ENCODE measurements around the gene PLEKHB1. TPM values are rescaled to one million over a fixed set of nuclear protein-coding genes. Genes with fewer than 3 reads are reported as not detected.
"Not testable (repeated sequence)": the region's sequence is repeated elsewhere in the genome, so short reads cannot be mapped to it uniquely, and the experiment has no call there.

Gene PLEKHB1
- total and polyA plus RNA-seq, 2 donors (not counting 1 experiment from before 2014, with no cell fraction given) = 0.41 to 2.5 TPM

DNA sequence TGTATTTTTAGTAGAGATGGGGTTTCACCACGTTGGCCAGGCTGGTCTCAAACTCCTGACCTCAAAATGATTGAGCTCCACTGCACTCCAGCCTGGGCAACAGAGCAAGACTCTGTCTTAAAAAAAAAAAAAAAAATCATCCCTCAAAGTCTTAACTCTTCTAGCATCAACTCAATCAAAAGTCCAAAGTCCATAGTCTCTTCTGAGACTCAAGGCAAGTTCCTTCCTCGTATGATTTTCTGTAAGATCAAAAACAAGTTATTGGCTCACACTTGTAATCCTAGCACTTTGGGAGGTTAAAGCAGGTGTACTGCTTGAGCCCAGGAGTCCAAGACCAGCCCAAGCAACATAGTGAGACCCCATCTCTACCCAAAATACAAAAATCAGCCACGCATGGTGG is 24.4 kb downstream of the PLEKHB1 start:
- Histone ChIP-seq H3K4me1 (ENCODE audit: control insufficient read depth, extremely low read depth, insufficient read depth, low read length) (no peaks in the 10 kb centered on the region), H3K79me2 (ENCODE audit: control insufficient read depth, insufficient read depth, low read length) (no peaks in the 10 kb centered on the region), H3K36me3 (ENCODE audit: control insufficient read depth, insufficient read depth, low read length) (peaks cover 2% of the 10 kb centered on the region), H3K4me2 (ENCODE audit: extremely low read depth, insufficient read depth, low read length) (no peak overlapping the region), H3K27me3 (ENCODE audit: control insufficient read depth, insufficient read depth, low read length) (no peaks in the 10 kb centered on the region), H3K9ac (ENCODE audit: insufficient read depth, low read length) (no peak overlapping the region), H3K9me3 (ENCODE audit: control insufficient read depth, insufficient read depth, low read depth, low read length) (no peaks in the 10 kb centered on the region), H3K4me3 (replicated peaks in 1 of 4; ENCODE audit: control extremely low read depth in 1 of 4, insufficient read depth in 1 of 4, low read depth in 3 of 4, low read length in 4 of 4) (no peak overlapping the region), H4K20me1 (ENCODE audit: control insufficient read depth, extremely low read depth, insufficient read depth, low read length) (no peaks in the 10 kb centered on the region), H2AFZ (ENCODE audit: low read length) (no peak overlapping the region), H3K27ac (ENCODE audit: insufficient read depth, low read length) (no peak overlapping the region)
- DNase-seq (ENCODE audit: low read depth in 2 of 2) = no peak
- TF ChIP-seq EZH2 (IDR thresholded peaks at IDR 0.05; ENCODE audit: low read length, missing control alignments) = no peak
- TF ChIP-seq, protein P1, sequence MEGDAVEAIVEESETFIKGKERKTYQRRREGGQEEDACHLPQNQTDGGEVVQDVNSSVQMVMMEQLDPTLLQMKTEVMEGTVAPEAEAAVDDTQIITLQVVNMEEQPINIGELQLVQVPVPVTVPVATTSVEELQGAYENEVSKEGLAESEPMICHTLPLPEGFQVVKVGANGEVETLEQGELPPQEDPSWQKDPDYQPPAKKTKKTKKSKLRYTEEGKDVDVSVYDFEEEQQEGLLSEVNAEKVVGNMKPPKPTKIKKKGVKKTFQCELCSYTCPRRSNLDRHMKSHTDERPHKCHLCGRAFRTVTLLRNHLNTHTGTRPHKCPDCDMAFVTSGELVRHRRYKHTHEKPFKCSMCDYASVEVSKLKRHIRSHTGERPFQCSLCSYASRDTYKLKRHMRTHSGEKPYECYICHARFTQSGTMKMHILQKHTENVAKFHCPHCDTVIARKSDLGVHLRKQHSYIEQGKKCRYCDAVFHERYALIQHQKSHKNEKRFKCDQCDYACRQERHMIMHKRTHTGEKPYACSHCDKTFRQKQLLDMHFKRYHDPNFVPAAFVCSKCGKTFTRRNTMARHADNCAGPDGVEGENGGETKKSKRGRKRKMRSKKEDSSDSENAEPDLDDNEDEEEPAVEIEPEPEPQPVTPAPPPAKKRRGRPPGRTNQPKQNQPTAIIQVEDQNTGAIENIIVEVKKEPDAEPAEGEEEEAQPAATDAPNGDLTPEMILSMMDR (conservative IDR thresholded peaks at IDR 0.05 in 1 of 2, IDR thresholded peaks at IDR 0.05 in 1 of 2; ENCODE audit: low read depth in 1 of 2, low read length in 2 of 2) = no peak

DNA sequence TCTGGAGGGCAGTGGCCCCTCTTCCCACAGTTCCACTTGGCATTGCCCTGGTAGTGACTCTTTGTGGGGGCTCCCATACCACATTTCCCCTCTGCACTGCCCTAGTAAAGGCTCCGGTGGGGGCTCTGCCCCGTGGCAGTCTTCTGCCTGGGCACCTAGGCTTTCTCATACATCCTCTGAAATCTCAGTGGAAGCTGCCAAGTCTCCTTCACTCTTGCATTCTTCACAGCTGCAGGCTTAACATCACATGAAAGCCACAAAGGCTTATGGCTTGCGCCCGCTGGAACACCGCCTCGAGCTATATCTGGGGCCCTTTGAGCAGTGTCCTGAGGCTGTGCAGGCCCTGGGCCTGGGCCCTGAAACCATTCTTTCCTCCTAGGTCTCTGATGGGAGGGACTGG is 25.3 kb downstream of the PLEKHB1 start:
- DNase-seq (ENCODE audit: low read depth in 2 of 2) = no peak
- no peaks in the 10 kb centered on the region for H3K9me3 ChIP-seq (ENCODE audit: control insufficient read depth, insufficient read depth, low read depth, low read length)
- no peaks in the 10 kb centered on the region for H3K4me1 ChIP-seq (ENCODE audit: control insufficient read depth, extremely low read depth, insufficient read depth, low read length)
- H2AFZ ChIP-seq (ENCODE audit: low read length) = no peak overlapping the region
- H3K4me2 ChIP-seq (ENCODE audit: extremely low read depth, insufficient read depth, low read length) = no peak overlapping the region
- no peak overlapping the region for H3K27ac ChIP-seq (ENCODE audit: insufficient read depth, low read length)
- H3K9ac ChIP-seq (ENCODE audit: insufficient read depth, low read length) = no peak overlapping the region
- no peaks in the 10 kb centered on the region for H4K20me1 ChIP-seq (ENCODE audit: control insufficient read depth, extremely low read depth, insufficient read depth, low read length)
- H3K27me3 ChIP-seq (ENCODE audit: control insufficient read depth, insufficient read depth, low read length) = no peaks in the 10 kb centered on the region
- H3K36me3 ChIP-seq (ENCODE audit: control insufficient read depth, insufficient read depth, low read length) = peaks cover 2% of the 10 kb centered on the region
- no peak overlapping the region for H3K4me3 ChIP-seq (replicated peaks in 1 of 4; ENCODE audit: control extremely low read depth in 1 of 4, insufficient read depth in 1 of 4, low read depth in 3 of 4, low read length in 4 of 4)
- H3K79me2 ChIP-seq (ENCODE audit: control insufficient read depth, insufficient read depth, low read length) = no peaks in the 10 kb centered on the region
- TF ChIP-seq EZH2 (IDR thresholded peaks at IDR 0.05; ENCODE audit: low read length, missing control alignments) = no peak
- TF ChIP-seq, protein P1 (conservative IDR thresholded peaks at IDR 0.05 in 1 of 2, IDR thresholded peaks at IDR 0.05 in 1 of 2; ENCODE audit: low read depth in 1 of 2, low read length in 2 of 2) = no peak

DNA sequence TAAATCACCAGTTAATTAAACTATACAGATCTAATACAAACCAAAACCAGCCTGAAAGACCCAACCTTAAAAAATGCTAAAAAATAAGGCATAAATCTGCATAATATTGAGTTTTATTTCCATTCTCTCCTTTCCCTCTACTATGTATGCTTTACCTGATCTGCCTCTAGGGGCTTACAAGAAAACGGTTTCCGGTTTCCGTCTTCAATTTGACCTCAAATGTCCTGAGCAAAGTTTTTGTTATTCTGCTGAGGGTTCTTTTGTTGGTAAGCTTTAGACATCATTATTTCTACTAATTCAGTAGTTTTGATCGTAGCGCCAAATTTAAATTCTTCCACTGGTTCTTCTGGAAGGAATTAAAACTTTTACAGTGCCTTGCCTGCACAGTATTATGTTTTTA is 30.2 kb downstream of the PLEKHB1 start:
- H3K79me2 ChIP-seq (ENCODE audit: control insufficient read depth, insufficient read depth, low read length); H2AFZ ChIP-seq (ENCODE audit: low read length); H3K27me3 ChIP-seq (ENCODE audit: control insufficient read depth, insufficient read depth, low read length); H3K9me3 ChIP-seq (ENCODE audit: control insufficient read depth, insufficient read depth, low read depth, low read length); H3K27ac ChIP-seq (ENCODE audit: insufficient read depth, low read length); H3K4me3 ChIP-seq (replicated peaks in 1 of 4; ENCODE audit: control extremely low read depth in 1 of 4, insufficient read depth in 1 of 4, low read depth in 3 of 4, low read length in 4 of 4); H3K4me2 ChIP-seq (ENCODE audit: extremely low read depth, insufficient read depth, low read length); H3K9ac ChIP-seq (ENCODE audit: insufficient read depth, low read length); H3K36me3 ChIP-seq (ENCODE audit: control insufficient read depth, insufficient read depth, low read length); DNase-seq (ENCODE audit: low read depth in 2 of 2); H4K20me1 ChIP-seq (ENCODE audit: control insufficient read depth, extremely low read depth, insufficient read depth, low read length); H3K4me1 ChIP-seq (ENCODE audit: control insufficient read depth, extremely low read depth, insufficient read depth, low read length): not testable (repeated sequence)

All from fibroblast of lung (primary cell).